Thyroid gland (tissue), 4 donors: ENCODE results near the gene GPR107. TPM values are rescaled to one million over a fixed set of nuclear protein-coding genes. Genes with fewer than 3 reads are reported as not detected.

Source experiments
- DNase-seq, 2 donors: peaks; one replicate each; pipeline ENCODE4 v3.0.0-alpha.2; 2019
- H3K27ac ChIP-seq, 3 donors: fragments of 200-600 bp; sonication (generic); 1 replicate in 2 of 3; 2 replicates in 1 of 3; pipeline ENCODE4 v1.5.1; 2016 to 2019; ENCODE audit warnings: mild to moderate bottlenecking in 1 of 3, moderate library complexity in 1 of 3
- H3K27me3 ChIP-seq: fragments of 200-600 bp; sonication (generic); one replicate; pipeline ENCODE4 v1.5.1; 2019
- H3K36me3 ChIP-seq, 2 donors: fragments of 200-600 bp; sonication (generic); one replicate each; pipeline ENCODE4 v1.5.1; 2016 to 2019
- H3K4me1 ChIP-seq, 2 donors: fragments of 200-600 bp; sonication (generic); one replicate each; pipeline ENCODE4 v1.5.1; 2017 to 2019
- H3K4me3 ChIP-seq, 3 donors: fragments of 200-600 bp; sonication (generic); replicated peaks in 1 of 3; 1 replicate in 2 of 3; 2 replicates in 1 of 3; pipeline ENCODE4 v1.5.1; 2016; ENCODE audit warnings: mild to moderate bottlenecking in 1 of 3
- H3K9me3 ChIP-seq: fragments of 200-600 bp; sonication (generic); one replicate; pipeline ENCODE4 v1.5.1; 2017
- CTCF ChIP-seq, 6 experiments: fragments of 200-600 bp in 3 of 6; fragments of 450-650 bp in 3 of 6; sonication (generic) in 3 of 6; IDR thresholded peaks; one replicate each; pipeline ENCODE4 v1.5.1; 2016 to 2019; ENCODE audit warnings: antibody characterized with exemption in 6 of 6, mild to moderate bottlenecking in 2 of 6, inconsistent platforms in 1 of 6, moderate library complexity in 1 of 6
- POLR2A ChIP-seq, 2 donors: fragments of 450-650 bp; IDR thresholded peaks; one replicate each; pipeline ENCODE4 v1.6.1; 2017; ENCODE audit warnings: antibody characterized with exemption in 2 of 2, mild to moderate bottlenecking in 2 of 2, moderate library complexity in 1 of 2
- WGBS, 2 donors: methylation state at CpG; one replicate each; pipeline ENCODE4 v1.1.5; 2017; 5-methylcytosine and 5-hydroxymethylcytosine counted together
- intact Hi-C: fragments of 100-400 bp; cut with DNase I; formaldehyde crosslinking; loops from one replicate; pipeline ENCODE4 v1.15.1; 2023
- total RNA-seq, 4 donors: library from RNA; depleted of rRNA; stranded (reverse); fragments of >200 nt; gene quantifications; one replicate each; pipeline ENCODE4 v1.2.3, GENCODE V29; 2016

GPR107 gene
- total RNA-seq, 4 donors from 2014 or later, result 43.5 to 65.6 (median 58.7) TPM

- H3K27ac ChIP-seq, result peak overlapping the region; percentile 42 to 56 (median 56)
- H3K4me1 ChIP-seq, result peaks cover 37 to 49% of the 10 kb centered on the region in 2 donors
- no peak overlapping the region for H3K4me3 ChIP-seq
- no peaks in the 10 kb centered on the region for H3K9me3 ChIP-seq
- TF ChIP-seq POLR2A (IDR thresholded peaks at IDR 0.05) (no peak), CTCF (IDR thresholded peaks at IDR 0.05) (no peak)
- DNase-seq, result peak; percentile 28 to 39
- peaks cover 0 to 3% of the 10 kb centered on the region in 2 donors for H3K36me3 ChIP-seq
- 86 to 89% methylated on average over 17 of the region's 17 CpGs for WGBS, 2 donors
- intact Hi-C loops, result no loop called here
- no peaks in the 10 kb centered on the region for H3K27me3 ChIP-seq
These were observed 65.3 kb downstream of the GPR107 start for GRCh38 chr9:130118841-130119518.

GRCh38 chr9:130119519-130120298 lies 66.0 kb downstream of the GPR107 start:
- intact Hi-C loops, result no loop called here
- Histone ChIP-seq H3K4me1 (peaks cover 37 to 43% of the 10 kb centered on the region in 2 donors), H3K4me3 (no peak overlapping the region), H3K27me3 (no peaks in the 10 kb centered on the region), H3K27ac (peak overlapping the region; percentile 56 to 66 (median 56)), H3K9me3 (no peaks in the 10 kb centered on the region), H3K36me3 (peaks cover 0 to 3% of the 10 kb centered on the region in 2 donors)
- 88 to 90% methylated on average over 14 of the region's 14 CpGs for WGBS, 2 donors
- TF ChIP-seq POLR2A (IDR thresholded peaks at IDR 0.05), result no peak
- no peak for TF ChIP-seq CTCF (IDR thresholded peaks at IDR 0.05)
- no peak for DNase-seq

GRCh38 chr9:130120299-130120587 lies 66.5 kb downstream of the GPR107 start:
- H3K36me3 ChIP-seq, result peaks cover 0 to 3% of the 10 kb centered on the region in 2 donors
- no peaks in the 10 kb centered on the region for H3K27me3 ChIP-seq
- peaks cover 37 to 41% of the 10 kb centered on the region in 2 donors for H3K4me1 ChIP-seq
- peak overlapping the region; percentile 56 to 66 (median 56) for H3K27ac ChIP-seq
- intact Hi-C loops, result no loop called here
- no peak for DNase-seq
- WGBS, 2 donors, result 77 to 78% methylated on average over 6 of the region's 6 CpGs
- H3K9me3 ChIP-seq, result no peaks in the 10 kb centered on the region
- TF ChIP-seq POLR2A (IDR thresholded peaks at IDR 0.05) (no peak), CTCF (IDR thresholded peaks at IDR 0.05) (no peak)
- no peak overlapping the region for H3K4me3 ChIP-seq

- Histone ChIP-seq H3K4me3 (no peak overlapping the region), H3K27ac (peak overlapping the region; percentile 56 to 66 (median 56)), H3K27me3 (no peaks in the 10 kb centered on the region), H3K4me1 (peaks cover 37 to 41% of the 10 kb centered on the region in 2 donors), H3K36me3 (peaks cover 0 to 3% of the 10 kb centered on the region in 2 donors), H3K9me3 (no peaks in the 10 kb centered on the region)
- DNase-seq, result peak; percentile 20 to 48
- 57 to 63% methylated on average over 9 of the region's 9 CpGs for WGBS, 2 donors
- TF ChIP-seq CTCF (IDR thresholded peaks at IDR 0.05) (no peak), POLR2A (IDR thresholded peaks at IDR 0.05) (no peak)
- intact Hi-C loops, result no loop called here
These were observed 67.1 kb downstream of the GPR107 start for GRCh38 chr9:130120832-130121231.

- TF ChIP-seq POLR2A (IDR thresholded peaks at IDR 0.05), result no peak
- Histone ChIP-seq H3K4me1 (peaks cover 48 to 49% of the 10 kb centered on the region in 2 donors), H3K36me3 (peaks cover 0 to 3% of the 10 kb centered on the region in 2 donors), H3K27ac (peak overlapping the region in 1 of 3 donors; percentile 13), H3K9me3 (no peaks in the 10 kb centered on the region), H3K4me3 (no peak overlapping the region), H3K27me3 (no peaks in the 10 kb centered on the region)
- DNase-seq, result no peak
- WGBS, 2 donors, result 76 to 88% methylated on average over 7 of the region's 7 CpGs
- intact Hi-C loops, result no loop called here
These were observed 68.8 kb downstream of the GPR107 start for GRCh38 chr9:130122456-130122855.
